Thyroid gland (tissue), 4 donors: Measurements from ENCODE around the gene MKNK1.

ENCODE experiments used
- CTCF ChIP-seq, 6 experiments: fragments of 200-600 bp in 3 of 6; fragments of 450-650 bp in 3 of 6; sonication (generic) in 3 of 6; IDR thresholded peaks; one replicate each; pipeline ENCODE4 v1.5.1; 2016 to 2019; ENCODE audit warnings: antibody characterized with exemption in 6 of 6, mild to moderate bottlenecking in 2 of 6, inconsistent platforms in 1 of 6, moderate library complexity in 1 of 6
- POLR2A ChIP-seq, 2 donors: fragments of 450-650 bp; IDR thresholded peaks; one replicate each; pipeline ENCODE4 v1.6.1; 2017; ENCODE audit warnings: antibody characterized with exemption in 2 of 2, mild to moderate bottlenecking in 2 of 2, moderate library complexity in 1 of 2

GRCh38 chr1:46622344-46622743, 18.3 kb upstream of the MKNK1 start:
- TF ChIP-seq POLR2A (IDR thresholded peaks at IDR 0.05) (no peak), CTCF (IDR thresholded peaks at IDR 0.05) (peak in 1 of 6 experiments; percentile 32)
